ENCODE results near the gene MTFR1L.

The MTFR1L gene

GRCh38 chr1:25819491-25820246, at the start of gene MTFR1L:
MTFR1L (plus strand) TSS chr1:25819954; CDS start chr1:25823105, 3,151 bp downstream.
- ATAC-seq: peak; percentile 91 to 92

DNA sequence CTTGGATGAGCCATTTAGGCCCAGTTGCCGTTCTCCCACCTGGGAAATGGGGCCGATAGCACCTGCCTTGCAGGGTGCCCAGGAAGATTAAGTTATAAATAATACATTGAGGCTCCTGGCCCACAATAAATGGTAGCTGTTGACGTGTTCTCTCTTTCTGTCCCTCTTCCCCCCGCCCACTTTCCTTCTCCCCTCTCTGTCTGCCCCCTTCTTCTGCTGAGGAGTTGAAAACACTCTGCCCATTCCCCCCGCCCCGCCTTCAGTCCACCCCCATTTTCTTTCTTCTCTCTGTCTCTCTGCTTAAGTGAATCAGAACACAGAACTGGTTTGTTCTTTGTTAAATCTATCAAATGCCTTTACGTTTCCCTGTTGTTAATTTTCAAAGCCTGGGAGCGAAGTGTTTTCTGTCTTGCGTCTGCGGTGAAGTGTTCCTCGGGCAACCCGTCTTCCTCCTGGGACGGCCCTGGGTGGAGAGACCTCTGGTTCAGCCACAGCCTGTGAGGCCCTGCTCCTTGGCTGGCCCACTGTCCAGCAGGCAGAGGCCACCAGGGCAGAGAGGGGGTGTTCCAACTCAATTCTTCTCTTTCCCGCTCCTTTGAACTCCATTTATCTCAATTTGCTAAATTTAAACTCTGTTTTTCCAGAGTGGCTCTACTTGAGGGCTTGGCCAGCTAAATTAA, 49.1 kb upstream of the MTFR1L start:
- ATAC-seq: no peak

DNA sequence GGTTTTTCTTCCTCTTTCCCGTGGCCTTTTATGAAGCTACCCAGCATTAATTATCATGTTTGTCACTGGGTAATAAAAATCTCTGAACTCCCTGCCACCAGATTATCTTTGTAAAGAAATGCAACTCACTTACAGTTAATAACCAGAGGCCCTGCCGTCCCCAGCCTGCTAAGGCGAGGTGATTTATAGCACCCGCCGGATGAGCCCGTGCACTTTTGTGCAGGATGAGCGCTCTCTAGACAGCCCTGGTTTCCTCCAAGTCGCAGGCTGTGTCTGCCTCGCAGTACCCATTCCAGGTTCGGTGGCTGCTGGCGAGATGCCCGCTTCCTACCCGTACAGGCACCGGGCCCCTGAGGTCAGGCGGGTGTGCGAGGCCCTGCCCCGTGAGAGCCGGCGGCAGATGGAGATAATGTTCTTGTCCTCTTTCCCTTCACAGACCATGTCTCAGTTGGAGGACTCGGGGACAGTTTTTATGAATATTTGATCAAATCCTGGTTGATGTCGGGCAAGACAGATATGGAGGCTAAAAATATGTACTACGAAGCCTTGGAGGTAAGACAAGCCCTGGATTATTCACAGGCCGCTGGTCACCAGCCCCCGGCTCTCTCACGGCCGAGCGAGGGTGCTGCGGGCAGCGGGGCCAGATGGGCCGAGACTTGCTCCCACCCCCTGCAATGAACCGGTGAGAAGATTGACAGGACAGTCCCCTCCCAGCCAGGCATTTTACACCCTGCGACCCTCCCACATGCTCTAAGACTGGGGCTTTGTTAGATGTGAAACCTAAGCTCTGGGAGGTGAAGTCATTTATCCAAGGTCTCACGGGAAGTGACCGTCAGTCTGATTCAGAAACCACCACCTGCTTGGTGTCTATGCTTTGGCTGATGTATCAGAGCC, 48.3 kb upstream of the MTFR1L start:
- ATAC-seq: no peak

DNA sequence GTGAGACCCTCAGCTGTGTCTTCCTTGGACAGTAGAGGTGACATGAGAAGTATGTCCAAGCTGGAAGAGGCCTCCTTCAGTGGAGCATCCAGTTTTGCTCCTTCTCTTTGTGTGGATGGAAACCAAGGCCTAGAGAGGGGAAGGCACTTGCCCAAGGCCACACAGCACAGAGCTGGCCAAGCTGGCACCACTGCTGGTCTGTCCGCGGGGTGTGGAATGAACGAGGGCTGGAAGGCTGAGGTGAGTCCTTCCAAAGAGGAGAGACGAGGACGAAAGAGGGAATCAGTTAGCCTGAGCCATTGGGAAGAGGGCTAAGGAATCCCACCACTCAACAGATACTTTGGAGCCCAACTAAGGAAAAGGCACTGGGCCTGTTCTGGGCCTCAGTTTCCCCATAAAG, 47.6 kb upstream of the MTFR1L start:
- ATAC-seq: no peak

- no peak for ATAC-seq
Observed at GRCh38 chr1:25772692-25773245, 47.0 kb upstream of the MTFR1L start.

GRCh38 chr1:25773441-25774125, 46.2 kb upstream of the MTFR1L start:
- ATAC-seq: no peak

- ATAC-seq: no peak
Observed at GRCh38 chr1:25774206-25774803, 45.4 kb upstream of the MTFR1L start.

GRCh38 chr1:25774921-25775771, 44.6 kb upstream of the MTFR1L start:
- ATAC-seq: peak; percentile 92 to 94

DNA sequence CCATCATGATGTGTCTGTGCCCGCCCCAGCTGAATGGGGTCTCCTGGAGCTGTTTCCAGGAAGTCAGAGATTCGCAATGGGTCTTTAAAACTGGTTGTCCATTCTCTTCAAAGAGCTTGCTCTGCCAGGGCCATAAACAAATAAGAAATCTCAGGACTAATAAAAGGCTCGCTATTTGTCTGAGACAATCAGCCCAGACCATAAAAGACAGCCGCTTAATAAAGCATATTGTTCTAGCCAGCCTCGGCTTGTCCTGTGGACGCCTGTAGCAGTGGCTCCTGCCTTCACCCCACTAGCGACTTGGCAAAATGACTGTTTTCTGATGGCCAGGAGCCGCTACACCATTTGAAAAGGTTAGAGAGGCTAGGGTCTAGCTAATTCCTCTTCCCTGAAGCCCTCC, 40.4 kb upstream of the MTFR1L start:
- no peak for ATAC-seq

DNA sequence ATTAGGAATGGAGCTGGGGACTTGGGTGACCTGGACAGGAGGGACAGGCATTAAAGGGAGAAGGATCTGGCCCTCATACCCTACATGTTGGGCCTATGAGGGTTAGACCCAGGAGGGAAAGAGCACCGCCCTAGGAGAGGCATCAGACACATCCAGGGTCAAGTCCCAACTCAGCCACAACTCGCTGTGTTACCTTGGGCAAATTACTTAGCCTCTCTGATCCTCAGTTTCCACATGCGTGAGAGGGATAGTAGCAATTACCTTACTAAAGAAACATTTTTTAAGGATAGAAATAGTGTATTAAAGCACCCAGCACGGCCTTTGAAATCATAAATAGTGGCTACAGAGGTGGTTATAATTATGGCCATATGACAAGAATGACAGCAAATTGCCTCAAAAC, 39.9 kb upstream of the MTFR1L start:
- no peak for ATAC-seq

GRCh38 chr1:25780318-25781129, 39.2 kb upstream of the MTFR1L start:
- no peak for ATAC-seq

DNA sequence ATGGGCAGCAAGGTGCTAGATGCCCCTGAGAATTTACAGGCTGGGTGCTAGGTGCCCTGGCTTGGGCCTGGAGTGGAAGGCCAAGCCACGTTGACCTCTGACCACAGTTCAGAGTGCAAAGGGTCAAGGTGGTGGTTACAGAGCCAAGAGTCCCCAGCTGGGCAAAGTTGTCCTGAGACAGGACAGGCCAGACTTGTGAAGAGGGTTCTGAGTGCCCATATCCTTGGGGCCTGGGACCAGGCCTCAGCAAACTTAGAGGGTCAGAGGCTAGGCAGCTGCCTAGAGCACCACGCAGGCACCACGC, 38.7 kb upstream of the MTFR1L start:
- ATAC-seq: no peak

DNA sequence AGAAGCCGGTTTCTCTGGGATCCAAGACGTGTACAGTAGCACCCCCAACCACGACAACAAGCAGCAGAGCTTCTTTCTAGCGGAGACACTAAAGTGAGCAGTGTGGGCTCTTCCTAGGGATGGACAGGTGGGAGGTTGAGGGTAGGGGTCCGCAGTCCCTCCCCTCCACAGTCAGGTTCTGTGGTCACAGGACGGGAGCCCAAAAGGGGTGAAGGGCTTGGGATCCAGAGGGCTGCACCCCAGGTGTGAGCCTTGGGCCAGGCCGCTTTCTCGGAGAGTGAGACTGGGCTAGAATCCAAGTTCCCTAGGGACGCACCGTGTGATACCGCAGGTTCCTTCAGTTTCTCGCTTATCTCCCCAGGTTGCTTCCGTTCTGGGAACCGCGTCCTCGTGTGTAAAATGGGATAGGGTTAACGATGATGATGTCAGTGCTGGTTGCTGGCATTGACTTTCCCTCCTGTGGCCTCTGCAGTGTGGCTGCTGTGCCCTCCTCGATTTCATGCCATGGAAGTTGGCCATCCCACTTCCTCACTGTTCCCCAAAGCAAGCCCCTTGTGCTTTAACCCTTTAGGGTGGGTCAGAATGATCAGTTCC, 37.0 kb upstream of the MTFR1L start:
- ATAC-seq: no peak

GRCh38 chr1:25784575-25785051, 35.1 kb upstream of the MTFR1L start:
- no peak for ATAC-seq

GRCh38 chr1:25785333-25786067, 34.3 kb upstream of the MTFR1L start:
- ATAC-seq: no peak

GRCh38 chr1:25786887-25787759, 32.6 kb upstream of the MTFR1L start:
- ATAC-seq: no peak

DNA sequence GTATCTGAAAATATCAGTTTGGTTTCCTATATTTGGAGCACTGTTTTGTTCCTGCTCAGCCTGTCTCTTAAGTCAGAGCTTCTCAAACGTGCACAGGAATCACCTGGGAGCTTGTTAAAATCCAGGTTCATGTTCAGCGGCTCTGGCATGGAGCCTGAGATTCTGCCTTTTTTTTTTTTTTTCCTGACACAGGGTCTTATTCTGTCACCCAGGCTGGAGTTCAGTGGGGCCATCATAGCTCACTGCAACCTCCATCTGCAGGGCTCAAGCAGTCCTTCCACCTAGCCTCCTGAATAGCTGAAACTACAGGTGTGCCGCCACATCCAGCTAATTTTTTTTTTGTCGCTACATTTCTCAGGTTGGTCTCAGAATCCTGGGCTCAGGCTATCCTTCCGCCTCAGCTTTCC, 32.0 kb upstream of the MTFR1L start:
- no peak for ATAC-seq

GRCh38 chr1:25790472-25790871, 29.3 kb upstream of the MTFR1L start:
- no peak for ATAC-seq
